ENCODE data around the gene YTHDF1. TPM values are rescaled to one million over a fixed set of nuclear protein-coding genes. Genes with fewer than 3 reads are reported as not detected.

The YTHDF1 gene
- total and polyA plus RNA-seq, 2 of the 8 experiments (the other 6 are each of a cell fraction or from before 2014, with no cell fraction given) = 32.8 to 66.0 TPM

- POLR2A ChIA-PET (ENCODE audit: partially characterized antibody) = interaction anchor here (1.1 to 4.7 kb wide), 4 partner anchors 9 to 35 kb away, joined by 3 to 21 read pairs (median 4); partner anchors contain the start of gene BIRC7
- H3K27me3 ChIP-seq (replicated peaks in 1 of 4; ENCODE audit: control insufficient read depth in 3 of 4, extremely low read depth in 1 of 4, insufficient read depth in 3 of 4, low read length in 3 of 4) = peaks cover 4 to 51% (median 40%) of the 10 kb centered on the region in 4 experiments
These were observed 40.2 kb upstream of the YTHDF1 start for GRCh38 chr20:63255931-63256704.

More at GRCh38 chr20:63255931-63256704, 40.2 kb upstream of the YTHDF1 start:
- H3K18ac ChIP-seq (ENCODE audit: extremely low read depth, low read length) = peak overlapping the region; percentile 24; the same call in 1 of the 2 replicates
- no peak overlapping the region for H4K5ac ChIP-seq (ENCODE audit: insufficient read length, low read depth, low read length)
- no peak overlapping the region for H3K14ac ChIP-seq (ENCODE audit: insufficient read length)
- H3K79me1 ChIP-seq (ENCODE audit: low read depth, low read length) = no peaks in the 10 kb centered on the region; the same call in 1 of the 2 replicates
- peak overlapping the region; percentile 13 for H2BK120ac ChIP-seq (replicated peaks; ENCODE audit: low read depth, low read length)
- no peak overlapping the region for H3K23ac ChIP-seq (ENCODE audit: insufficient read length)
- no peak overlapping the region for H2BK20ac ChIP-seq (ENCODE audit: low read length)
- H3K9ac ChIP-seq (replicated peaks in 1 of 4; ENCODE audit: extremely low read depth in 1 of 4, low read depth in 3 of 4, low read length in 3 of 4) = no peak overlapping the region
- no peaks in the 10 kb centered on the region for H3K79me2 ChIP-seq (ENCODE audit: control insufficient read depth in 1 of 2, insufficient read depth in 2 of 2, low read length in 2 of 2)
- WGBS, 2 experiments (ENCODE audit: extremely low coverage in 1 of 2, insufficient coverage in 1 of 2, insufficient read length in 1 of 2, insufficient replicate concordance in 2 of 2, low coverage in 1 of 2, low lambda C conversion rate in 2 of 2, missing lambda C conversion rate in 1 of 2) = 73% methylated on average over 31 of the region's 31 CpGs; no CpG with 5 or more reads in 1 of the 2 experiments
- H3K4me2 ChIP-seq (ENCODE audit: insufficient read depth in 1 of 2, low read depth in 2 of 2, low read length in 2 of 2) = peak overlapping the region in 1 of 2 experiments; percentile 97; a peak in 1 of 4 replicates
- no peaks in the 10 kb centered on the region for H3K9me3 ChIP-seq (ENCODE audit: insufficient read depth in 2 of 2, low read depth in 1 of 2, low read length in 1 of 2)
- no peak overlapping the region for H2AFZ ChIP-seq (ENCODE audit: low read length)
- H2BK15ac ChIP-seq (ENCODE audit: low read length) = peak overlapping the region; percentile 40; the same call in 1 of the 2 replicates
- FAIRE-seq = no peak
- TF ChIP-seq, protein P1, sequence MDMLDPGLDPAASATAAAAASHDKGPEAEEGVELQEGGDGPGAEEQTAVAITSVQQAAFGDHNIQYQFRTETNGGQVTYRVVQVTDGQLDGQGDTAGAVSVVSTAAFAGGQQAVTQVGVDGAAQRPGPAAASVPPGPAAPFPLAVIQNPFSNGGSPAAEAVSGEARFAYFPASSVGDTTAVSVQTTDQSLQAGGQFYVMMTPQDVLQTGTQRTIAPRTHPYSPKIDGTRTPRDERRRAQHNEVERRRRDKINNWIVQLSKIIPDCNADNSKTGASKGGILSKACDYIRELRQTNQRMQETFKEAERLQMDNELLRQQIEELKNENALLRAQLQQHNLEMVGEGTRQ (IDR thresholded peaks at IDR 0.05; ENCODE audit: low read length) = no peak
- peak; percentile 66 for TF ChIP-seq EGR1 (IDR thresholded peaks at IDR 0.05; ENCODE audit: borderline replicate concordance, low read depth, low read length)
- peak overlapping the region; percentile 38 for H4K91ac ChIP-seq (replicated peaks; ENCODE audit: insufficient read length, low read length)
- no peak overlapping the region for H3K4ac ChIP-seq (replicated peaks; ENCODE audit: insufficient read length, low read depth, low read length)
- H3K56ac ChIP-seq (replicated peaks; ENCODE audit: insufficient read length, low read depth, low read length) = no peak overlapping the region
- peak overlapping the region; percentile 93; the same call in 1 of the 2 replicates for H2BK12ac ChIP-seq (ENCODE audit: low read depth, low read length)
- peak overlapping the region; percentile 75; the same call in 1 of the 2 replicates for H2AK5ac ChIP-seq (ENCODE audit: low read depth, low read length)
- H3K23me2 ChIP-seq (ENCODE audit: low read depth, low read length) = peaks cover 13% of the 10 kb centered on the region; the same call in 1 of the 2 replicates
- H2BK5ac ChIP-seq (ENCODE audit: low read depth, low read length) = peak overlapping the region; percentile 52; the same call in 1 of the 2 replicates
- H3K4me3 ChIP-seq (ENCODE audit: extremely low read depth in 1 of 4, insufficient read depth in 2 of 4, low read depth in 3 of 4, low read length in 4 of 4) = no peak overlapping the region
- H4K8ac ChIP-seq (ENCODE audit: extremely low read depth, insufficient read depth, low read length) = no peak overlapping the region; the same call in 1 of the 2 replicates
- H4K20me1 ChIP-seq (replicated peaks in 1 of 2; ENCODE audit: control insufficient read depth in 1 of 2, insufficient read depth in 2 of 2, low read length in 2 of 2) = peaks cover 0 to 4% of the 10 kb centered on the region in 2 experiments
- H3K27ac ChIP-seq (ENCODE audit: low read depth, low read length) = no peak overlapping the region
- peaks cover 2 to 18% (median 15%) of the 10 kb centered on the region in 4 experiments for H3K4me1 ChIP-seq (replicated peaks in 1 of 4; ENCODE audit: control insufficient read depth in 3 of 4, insufficient read depth in 4 of 4, low read length in 3 of 4)
- DNase-seq (ENCODE audit: low read depth in 1 of 2, low spot score in 2 of 2) = no peak
- no peaks in the 10 kb centered on the region; a peak in 1 of 8 replicates for H3K36me3 ChIP-seq (ENCODE audit: control insufficient read depth in 2 of 4, insufficient read depth in 4 of 4, low read length in 3 of 4)
- CTCF ChIA-PET (ENCODE audit: partially characterized antibody) = interaction anchor here (0.7 to 6.8 kb wide), 10 partner anchors 9 to 240 kb away, joined by 3 to 87 read pairs (median 4); partner anchors contain the start of genes ARFGAP1 and BIRC7

All from H1 (cell line).